ENCODE measurements around the gene RAD23B.

DNA sequence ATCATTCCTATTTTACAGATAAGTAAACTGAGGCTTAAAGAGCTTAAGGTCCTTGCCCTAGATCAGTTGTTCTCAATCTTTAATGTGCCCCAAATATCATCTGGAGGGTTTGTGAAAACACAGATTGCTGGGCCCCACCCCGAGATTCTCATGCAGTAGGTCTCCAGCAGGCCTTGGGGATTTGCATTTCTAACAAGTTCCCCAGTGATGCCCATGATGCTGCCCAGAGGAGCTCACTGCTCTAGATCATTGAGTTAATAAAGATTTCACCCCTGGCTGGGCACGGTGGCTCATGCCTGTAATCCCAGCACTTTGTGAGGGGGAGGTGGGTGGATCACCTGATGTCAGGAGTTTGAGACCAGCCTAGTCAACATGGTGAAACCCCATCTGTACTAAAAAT lies 42.8 kb upstream of the RAD23B start:
- TF ChIP-seq, protein P1, sequence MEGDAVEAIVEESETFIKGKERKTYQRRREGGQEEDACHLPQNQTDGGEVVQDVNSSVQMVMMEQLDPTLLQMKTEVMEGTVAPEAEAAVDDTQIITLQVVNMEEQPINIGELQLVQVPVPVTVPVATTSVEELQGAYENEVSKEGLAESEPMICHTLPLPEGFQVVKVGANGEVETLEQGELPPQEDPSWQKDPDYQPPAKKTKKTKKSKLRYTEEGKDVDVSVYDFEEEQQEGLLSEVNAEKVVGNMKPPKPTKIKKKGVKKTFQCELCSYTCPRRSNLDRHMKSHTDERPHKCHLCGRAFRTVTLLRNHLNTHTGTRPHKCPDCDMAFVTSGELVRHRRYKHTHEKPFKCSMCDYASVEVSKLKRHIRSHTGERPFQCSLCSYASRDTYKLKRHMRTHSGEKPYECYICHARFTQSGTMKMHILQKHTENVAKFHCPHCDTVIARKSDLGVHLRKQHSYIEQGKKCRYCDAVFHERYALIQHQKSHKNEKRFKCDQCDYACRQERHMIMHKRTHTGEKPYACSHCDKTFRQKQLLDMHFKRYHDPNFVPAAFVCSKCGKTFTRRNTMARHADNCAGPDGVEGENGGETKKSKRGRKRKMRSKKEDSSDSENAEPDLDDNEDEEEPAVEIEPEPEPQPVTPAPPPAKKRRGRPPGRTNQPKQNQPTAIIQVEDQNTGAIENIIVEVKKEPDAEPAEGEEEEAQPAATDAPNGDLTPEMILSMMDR (IDR thresholded peaks at IDR 0.05) = no peak
- no peak for TF ChIP-seq POLR2AphosphoS5 (IDR thresholded peaks at IDR 0.05)
